DOHH2 (cell line): ENCODE data around the gene SLC25A11.

ENCODE experiments used
- CTCF ChIP-seq: fragments of 200-600 bp; sonication (generic); IDR thresholded peaks from one replicate; pipeline ENCODE4 v1.5.1; 2014; ENCODE audit warnings: antibody characterized with exemption, mild to moderate bottlenecking, low read depth, low read length; ENCODE audit not compliant: poor library complexity, severe bottlenecking
- EZH2phosphoT487 ChIP-seq: fragments of 200-600 bp; sonication (generic); IDR thresholded peaks from 2 replicates; pipeline ENCODE4 v1.6.1; 2017; ENCODE audit warnings: borderline replicate concordance, mild to moderate bottlenecking, antibody characterized with exemption, low read length, moderate library complexity, mixed read lengths

- TF ChIP-seq CTCF (no peak), EZH2phosphoT487 (no peak)
Measured at GRCh38 chr17:4933646-4934045, 6.2 kb downstream of the SLC25A11 start.
